Lower lobe of right lung (tissue), 2 donors: ENCODE results near the gene KRT72. TPM values are rescaled to one million over a fixed set of nuclear protein-coding genes. Genes with fewer than 3 reads are reported as not detected.

ENCODE experiments used
- ATAC-seq, 2 donors: fragments of 200-7000 bp; cut with Tn5 transposase; one replicate each; pipeline ENCODE4 v1.9.1; 2020 to 2022; ENCODE audit warnings: mild to moderate bottlenecking in 2 of 2, moderate library complexity in 2 of 2
- DNase-seq: peaks from one replicate; pipeline ENCODE4 v3.0.0-alpha.2; 2020
- H3K27ac ChIP-seq: fragments of 200-600 bp; one replicate; pipeline ENCODE4 v1.8.0; 2022
- H3K27me3 ChIP-seq: fragments of 200-600 bp; one replicate; pipeline ENCODE4 v1.8.0; 2022; ENCODE audit warnings: low read depth
- H3K36me3 ChIP-seq: fragments of 200-600 bp; one replicate; pipeline ENCODE4 v1.8.0; 2022; ENCODE audit warnings: mild to moderate bottlenecking
- H3K4me1 ChIP-seq: fragments of 200-600 bp; one replicate; pipeline ENCODE4 v1.8.0; 2022
- H3K4me3 ChIP-seq: fragments of 200-600 bp; one replicate; pipeline ENCODE4 v1.8.0; 2022; ENCODE audit warnings: mild to moderate bottlenecking
- H3K9me3 ChIP-seq: fragments of 200-600 bp; one replicate; pipeline ENCODE4 v1.8.0; 2022
- intact Hi-C: fragments of 100-400 bp; cut with DNase I; formaldehyde crosslinking; loops from one replicate; pipeline ENCODE4 v1.11.0; 2022
- total RNA-seq: library from RNA; stranded (reverse); fragmentation: NEBNext Ultra II Directional; extraction: Animal tissue kit (Norgen Biotek cat#: 25700); gene quantifications from one replicate; pipeline ENCODE4 v1.2.1, GENCODE V29; 2021
- TF ChIP-seq, protein P1 (sequence below): fragments of 200-600 bp; IDR thresholded peaks from one replicate; pipeline ENCODE4 v1.8.0; 2022; ENCODE audit warnings: antibody characterized with exemption, mild to moderate bottlenecking
- donor health status: DM: no; HTN: yes; CAD: no; lungs with severe emphysema.

The KRT72 gene
- total RNA-seq, 1 donor from 2014 or later: not detected

DNA sequence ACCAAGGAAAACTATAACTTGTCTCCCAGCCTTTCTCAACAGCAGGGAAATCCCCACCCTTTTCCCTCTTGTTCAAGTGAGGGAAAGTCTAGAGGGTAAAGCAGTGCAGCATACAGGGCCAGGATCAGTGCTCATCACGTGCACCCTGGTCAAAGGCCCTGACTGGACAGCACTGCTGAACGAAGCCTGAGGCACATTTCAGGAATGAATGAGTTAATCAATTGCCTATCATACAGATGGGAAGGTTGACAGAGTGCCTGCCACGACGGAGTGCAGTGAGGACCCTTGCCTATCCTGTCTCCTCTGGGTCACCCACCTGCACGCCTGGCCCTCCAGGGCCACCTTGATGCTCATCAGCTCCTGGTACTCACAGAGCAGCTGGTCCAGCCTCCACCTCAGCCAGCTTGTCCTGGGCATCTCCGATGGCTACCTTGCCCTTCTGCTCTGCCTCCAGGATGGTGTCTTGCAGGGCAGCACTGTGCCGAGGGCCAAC is 28.8 kb upstream of the KRT72 start:
- TF ChIP-seq, protein P1, sequence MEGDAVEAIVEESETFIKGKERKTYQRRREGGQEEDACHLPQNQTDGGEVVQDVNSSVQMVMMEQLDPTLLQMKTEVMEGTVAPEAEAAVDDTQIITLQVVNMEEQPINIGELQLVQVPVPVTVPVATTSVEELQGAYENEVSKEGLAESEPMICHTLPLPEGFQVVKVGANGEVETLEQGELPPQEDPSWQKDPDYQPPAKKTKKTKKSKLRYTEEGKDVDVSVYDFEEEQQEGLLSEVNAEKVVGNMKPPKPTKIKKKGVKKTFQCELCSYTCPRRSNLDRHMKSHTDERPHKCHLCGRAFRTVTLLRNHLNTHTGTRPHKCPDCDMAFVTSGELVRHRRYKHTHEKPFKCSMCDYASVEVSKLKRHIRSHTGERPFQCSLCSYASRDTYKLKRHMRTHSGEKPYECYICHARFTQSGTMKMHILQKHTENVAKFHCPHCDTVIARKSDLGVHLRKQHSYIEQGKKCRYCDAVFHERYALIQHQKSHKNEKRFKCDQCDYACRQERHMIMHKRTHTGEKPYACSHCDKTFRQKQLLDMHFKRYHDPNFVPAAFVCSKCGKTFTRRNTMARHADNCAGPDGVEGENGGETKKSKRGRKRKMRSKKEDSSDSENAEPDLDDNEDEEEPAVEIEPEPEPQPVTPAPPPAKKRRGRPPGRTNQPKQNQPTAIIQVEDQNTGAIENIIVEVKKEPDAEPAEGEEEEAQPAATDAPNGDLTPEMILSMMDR: no peak
- Histone ChIP-seq H3K27me3 (peaks cover 4% of the 10 kb centered on the region), H3K9me3 (no peaks in the 10 kb centered on the region), H3K4me1 (no peaks in the 10 kb centered on the region), H3K4me3 (no peak overlapping the region), H3K27ac (no peak overlapping the region), H3K36me3 (no peaks in the 10 kb centered on the region)
- ATAC-seq (no peak), DNase-seq (no peak)
- intact Hi-C loops: no loop called here

DNA sequence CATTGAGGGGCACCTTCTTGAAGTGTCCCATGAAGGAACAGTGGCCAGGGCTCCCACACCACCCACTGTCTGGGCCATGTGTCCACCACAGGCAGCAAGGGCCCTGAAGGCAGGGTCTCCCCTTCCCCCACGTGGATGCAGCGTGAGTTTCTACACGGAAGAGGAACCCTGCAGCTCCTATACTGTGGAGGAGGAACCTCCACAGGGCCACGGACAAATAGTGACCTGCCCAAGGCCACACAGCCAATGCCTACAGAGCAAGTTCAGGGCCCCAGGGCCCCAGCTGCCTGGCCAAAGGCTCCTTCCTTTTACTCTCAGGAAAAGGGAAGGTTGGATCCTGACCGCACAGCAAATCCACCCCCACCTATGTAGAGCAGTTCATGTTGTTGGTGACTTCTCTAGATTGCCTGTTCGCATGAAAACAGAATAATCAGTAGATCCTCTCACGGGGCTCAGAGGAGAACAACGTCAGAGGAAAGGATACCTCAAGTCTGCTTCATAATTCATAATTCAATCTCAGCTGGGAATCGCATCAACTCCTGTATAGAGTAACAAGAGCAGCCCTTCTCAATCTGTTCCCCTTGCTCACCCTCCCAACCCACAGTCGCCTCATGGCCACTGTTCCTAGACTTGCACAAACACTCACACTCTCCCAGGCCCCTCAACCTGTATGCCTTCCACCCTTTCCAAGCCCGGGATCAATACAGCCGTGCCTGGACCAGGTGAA is 28.2 kb upstream of the KRT72 start:
- ATAC-seq: peak in 1 of 2 donors; percentile 31
- intact Hi-C loops: no loop called here
- H3K4me3 ChIP-seq: no peak overlapping the region
- H3K4me1 ChIP-seq: no peaks in the 10 kb centered on the region
- DNase-seq: no peak
- H3K27ac ChIP-seq: no peak overlapping the region
- no peaks in the 10 kb centered on the region for H3K36me3 ChIP-seq
- TF ChIP-seq, protein P1: no peak
- peaks cover 4% of the 10 kb centered on the region for H3K27me3 ChIP-seq
- H3K9me3 ChIP-seq: no peaks in the 10 kb centered on the region

DNA sequence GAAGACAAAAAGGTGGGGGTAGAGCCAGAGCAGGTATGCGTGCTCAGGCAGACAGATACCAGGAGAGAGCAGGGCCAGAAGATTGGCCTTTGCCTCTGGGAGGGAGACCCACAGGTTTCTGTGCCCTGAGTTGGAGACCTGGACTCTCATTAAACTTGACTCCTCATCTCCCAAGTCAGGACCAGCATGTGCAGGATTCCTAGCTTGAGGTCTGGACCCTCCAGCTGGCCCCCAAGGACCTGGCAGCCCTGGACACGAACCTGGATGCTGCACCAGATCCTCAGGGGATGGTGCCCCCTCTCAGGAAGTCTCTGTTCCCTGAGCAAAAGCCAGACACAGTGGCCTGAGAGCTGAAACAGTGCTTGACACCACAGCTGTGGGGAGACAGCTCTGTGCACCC is 27.6 kb upstream of the KRT72 start:
- DNase-seq: no peak
- no peak for ATAC-seq
- TF ChIP-seq, protein P1: no peak
- H3K27ac ChIP-seq: no peak overlapping the region
- intact Hi-C loops: no loop called here
- no peaks in the 10 kb centered on the region for H3K36me3 ChIP-seq
- H3K27me3 ChIP-seq: peaks cover 4% of the 10 kb centered on the region
- no peaks in the 10 kb centered on the region for H3K4me1 ChIP-seq
- H3K9me3 ChIP-seq: no peaks in the 10 kb centered on the region
- H3K4me3 ChIP-seq: no peak overlapping the region

DNA sequence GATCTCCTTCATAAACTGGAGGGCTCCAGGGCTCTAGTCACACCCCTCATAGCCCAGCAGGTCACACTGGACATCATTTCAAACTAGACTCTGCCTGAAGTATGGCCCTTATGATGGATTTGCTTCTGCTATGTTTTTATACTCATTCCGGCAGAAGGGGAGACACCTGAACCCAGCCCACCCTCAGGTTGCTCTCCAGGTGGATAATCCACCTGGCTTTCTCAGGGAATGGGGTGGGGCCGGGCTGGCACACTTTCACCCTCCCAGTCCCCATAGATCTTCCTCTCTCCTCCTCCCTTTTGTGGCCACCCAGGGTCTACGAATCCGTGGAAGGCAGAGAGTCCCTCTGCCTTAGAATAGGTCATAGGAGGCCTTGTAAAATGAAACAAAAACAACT is 26.8 kb upstream of the KRT72 start:
- Histone ChIP-seq H3K9me3 (no peaks in the 10 kb centered on the region), H3K4me3 (no peak overlapping the region), H3K4me1 (no peaks in the 10 kb centered on the region), H3K27me3 (peaks cover 4% of the 10 kb centered on the region), H3K36me3 (no peaks in the 10 kb centered on the region), H3K27ac (no peak overlapping the region)
- DNase-seq (no peak), ATAC-seq (no peak)
- TF ChIP-seq, protein P1: no peak
- intact Hi-C loops: no loop called here

DNA sequence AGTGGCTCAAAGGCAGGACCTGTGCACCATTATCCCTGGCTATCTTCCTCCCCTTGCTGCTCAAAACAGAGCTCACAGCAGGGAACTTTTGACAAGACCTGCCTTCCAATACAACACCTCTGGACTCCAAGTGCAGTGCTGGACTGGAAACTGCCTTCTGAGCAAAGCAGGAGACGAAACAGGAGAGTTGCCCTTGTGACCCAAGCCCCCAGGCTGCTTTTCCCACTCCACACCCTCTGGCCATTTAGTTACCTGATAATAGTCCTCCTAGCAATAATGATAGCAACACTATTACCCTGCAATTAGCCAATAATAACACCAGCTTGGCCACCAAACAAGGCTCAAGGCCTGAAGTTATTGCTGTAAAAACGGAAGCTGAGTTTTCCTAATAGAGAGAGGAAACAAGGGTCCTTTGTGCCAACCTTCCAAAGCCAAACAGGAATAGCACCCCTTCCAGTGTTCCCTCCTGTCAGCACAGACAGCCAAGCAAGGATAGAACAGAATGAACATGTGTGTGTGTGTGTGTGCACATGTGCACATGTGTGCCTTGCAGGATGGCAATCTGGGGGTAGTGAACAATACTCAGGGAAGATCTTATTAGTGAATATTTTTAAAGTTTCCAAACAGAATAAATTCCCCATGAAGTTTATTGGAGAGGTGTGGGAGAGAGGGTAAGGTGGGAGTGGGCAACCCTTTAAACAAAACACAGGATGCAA is 26.3 kb upstream of the KRT72 start:
- Histone ChIP-seq H3K4me3 (no peak overlapping the region), H3K9me3 (no peaks in the 10 kb centered on the region), H3K36me3 (no peaks in the 10 kb centered on the region), H3K27me3 (peaks cover 4% of the 10 kb centered on the region), H3K4me1 (no peaks in the 10 kb centered on the region), H3K27ac (no peak overlapping the region)
- TF ChIP-seq, protein P1: no peak
- intact Hi-C loops: no loop called here
- no peak for DNase-seq
- ATAC-seq: no peak
